Measurements from ENCODE around the gene GRK7.
"Not testable (repeated sequence)": the region's sequence is repeated elsewhere in the genome, so short reads cannot be mapped to it uniquely, and the experiment has no call there.

Gene GRK7

GRCh38 chr3:141793476-141794260, 30.5 kb downstream of the GRK7 start:
- in situ Hi-C loops (cut with MboI; ENCODE audit: low sequenced_read_pairs), result no loop called here

- in situ Hi-C loops (cut with MboI; ENCODE audit: low sequenced_read_pairs), result no loop called here
Measured at GRCh38 chr3:141795276-141795675, 32.1 kb downstream of the GRK7 start.

GRCh38 chr3:141795741-141796080, 32.5 kb downstream of the GRK7 start:
- in situ Hi-C loops (cut with MboI; ENCODE audit: low sequenced_read_pairs), result no loop called here

- in situ Hi-C loops (cut with MboI; ENCODE audit: low sequenced_read_pairs), result no loop called here
Measured at GRCh38 chr3:141796081-141796888, 33.1 kb downstream of the GRK7 start.

- in situ Hi-C loops (cut with MboI; ENCODE audit: low sequenced_read_pairs), result no loop called here
Measured at GRCh38 chr3:141796889-141797781, 33.9 kb downstream of the GRK7 start.

GRCh38 chr3:141797819-141798447, 34.7 kb downstream of the GRK7 start:
- in situ Hi-C loops (cut with MboI; ENCODE audit: low sequenced_read_pairs), result no loop called here

- in situ Hi-C loops (cut with MboI; ENCODE audit: low sequenced_read_pairs), result no loop called here
Measured at GRCh38 chr3:141798448-141798845, 35.2 kb downstream of the GRK7 start.

GRCh38 chr3:141802316-141803077, 39.3 kb downstream of the GRK7 start:
- in situ Hi-C loops (cut with MboI; ENCODE audit: low sequenced_read_pairs), result no loop called here

GRCh38 chr3:141803538-141803937, 40.3 kb downstream of the GRK7 start:
- in situ Hi-C loops (cut with MboI; ENCODE audit: low sequenced_read_pairs), result not testable (repeated sequence)

- in situ Hi-C loops (cut with MboI; ENCODE audit: low sequenced_read_pairs), result no loop called here
Measured at GRCh38 chr3:141804447-141804777, 41.2 kb downstream of the GRK7 start.

- in situ Hi-C loops (cut with MboI; ENCODE audit: low sequenced_read_pairs), result no loop called here
Measured at GRCh38 chr3:141804778-141805639, 41.8 kb downstream of the GRK7 start.

- in situ Hi-C loops (cut with MboI; ENCODE audit: low sequenced_read_pairs), result no loop called here
Measured at GRCh38 chr3:141807277-141808033, 44.2 kb downstream of the GRK7 start.

GRCh38 chr3:141808586-141808985, 45.4 kb downstream of the GRK7 start:
- in situ Hi-C loops (cut with MboI; ENCODE audit: low sequenced_read_pairs), result no loop called here

GRCh38 chr3:141810161-141810560, 47.0 kb downstream of the GRK7 start:
- in situ Hi-C loops (cut with MboI; ENCODE audit: low sequenced_read_pairs), result no loop called here

GRCh38 chr3:141811348-141811747, 48.1 kb downstream of the GRK7 start:
- in situ Hi-C loops (cut with MboI; ENCODE audit: low sequenced_read_pairs), result no loop called here

GRCh38 chr3:141812084-141812483, 48.9 kb downstream of the GRK7 start:
- in situ Hi-C loops (cut with MboI; ENCODE audit: low sequenced_read_pairs), result no loop called here

- in situ Hi-C loops (cut with MboI; ENCODE audit: low sequenced_read_pairs), result no loop called here
Measured at GRCh38 chr3:141812586-141812985, 49.4 kb downstream of the GRK7 start.

All from HL-60/S4 treated with retinoic acid at 250 ng/mL for 4 days and 3 days (cell line).